ENCODE data around the gene ANKRD11.
"Not testable (repeated sequence)": the region's sequence is repeated elsewhere in the genome, so short reads cannot be mapped to it uniquely, and the experiment has no call there.

The ANKRD11 gene

DNA sequence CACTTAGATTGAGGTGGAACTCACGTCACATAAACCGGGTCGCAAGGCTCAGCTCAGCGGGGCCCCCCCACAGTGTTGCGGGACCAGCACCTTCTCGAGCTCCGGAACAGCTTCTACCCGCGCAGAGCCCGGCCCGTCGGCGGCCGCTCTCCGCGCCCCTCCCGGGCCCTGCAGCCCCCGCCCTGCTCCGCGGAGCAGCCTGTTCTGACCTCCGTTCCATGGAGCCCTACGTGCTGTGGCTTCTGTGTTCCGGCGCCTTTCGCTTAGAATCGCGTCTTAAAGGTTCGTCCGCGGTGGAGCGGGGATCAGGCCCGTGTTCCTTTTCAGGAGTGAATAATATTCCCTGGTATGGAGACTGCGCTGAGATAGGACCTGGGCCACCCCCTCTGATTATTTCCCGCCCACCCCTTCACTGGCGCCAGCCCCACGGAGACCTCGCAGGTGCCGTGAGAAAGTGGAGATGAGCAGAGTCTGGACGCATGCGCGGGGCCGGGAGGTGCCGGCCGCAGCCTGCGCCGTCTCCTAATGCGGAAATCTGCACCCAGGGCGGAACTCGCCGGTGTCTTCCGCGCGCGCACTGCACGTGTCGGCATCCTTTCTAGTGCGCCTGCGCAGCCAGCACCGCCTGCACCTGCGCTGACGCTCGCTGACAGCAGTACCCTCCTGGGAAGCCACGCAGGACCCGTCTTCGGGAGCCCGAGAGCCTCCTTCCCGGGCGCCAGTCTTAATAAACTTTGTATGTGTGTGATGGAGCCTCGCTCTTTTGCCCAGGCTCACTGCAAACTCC, 242.0 kb downstream of the ANKRD11 start:
- no peak for DNase-seq

DNA sequence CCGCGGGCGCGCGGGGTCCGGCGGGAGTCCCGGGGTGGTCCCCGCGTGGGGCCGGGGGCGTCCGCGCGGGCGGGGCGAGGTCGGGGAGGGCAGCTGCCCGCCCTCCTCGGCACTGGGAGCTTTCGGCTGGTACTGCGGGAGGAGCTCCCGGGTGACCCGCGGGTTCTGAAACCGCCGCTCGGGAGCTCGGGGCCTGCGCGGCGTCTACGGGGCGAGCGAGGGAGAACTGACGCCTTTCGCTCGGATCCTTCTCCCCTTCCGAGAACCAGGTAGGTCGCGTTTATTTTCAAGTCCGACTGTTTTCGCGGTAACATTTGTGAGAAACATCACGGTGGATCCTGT, 242.7 kb downstream of the ANKRD11 start:
- not testable (repeated sequence) for DNase-seq

DNA sequence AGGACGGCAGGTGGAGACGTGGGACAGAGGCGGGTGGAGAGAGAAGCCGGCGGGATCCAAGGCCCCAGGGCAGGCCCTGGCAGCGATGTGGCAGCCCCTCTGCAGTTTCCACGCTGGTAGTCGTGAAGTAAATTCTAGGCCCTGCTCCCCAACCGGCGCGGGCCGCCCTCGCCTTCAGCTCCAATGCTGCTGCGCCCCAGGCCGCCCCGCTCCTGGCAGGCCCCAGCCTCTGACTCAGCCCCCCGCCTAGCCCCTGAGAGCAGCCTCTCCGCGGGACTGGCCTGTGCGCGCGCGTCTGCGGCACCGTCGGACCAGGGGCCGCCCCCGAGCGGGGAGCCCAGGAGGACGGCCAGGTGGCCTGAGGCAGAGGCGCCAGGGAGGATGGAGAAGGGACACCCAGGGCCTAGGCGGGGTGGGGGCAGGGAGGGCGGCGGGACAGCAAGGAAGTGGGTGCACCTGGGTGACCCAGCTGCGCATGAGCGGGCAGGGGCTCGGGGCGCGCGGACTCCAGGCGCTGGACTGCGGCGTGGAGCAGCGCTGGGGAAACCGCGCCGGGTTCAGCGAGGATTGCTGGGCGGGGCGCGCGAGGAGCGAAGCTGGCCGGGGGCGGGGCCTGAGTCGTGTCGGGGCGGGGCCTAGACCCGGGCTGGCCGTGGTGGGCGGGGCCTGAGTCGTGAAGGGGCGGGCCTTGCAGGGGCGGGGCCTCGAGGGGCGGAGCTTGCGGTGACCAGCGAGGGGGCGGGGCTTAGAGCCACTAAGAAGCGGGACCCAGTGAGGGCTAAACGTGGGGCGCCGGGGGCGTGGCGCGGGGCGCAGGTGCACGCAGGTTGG, 243.2 kb downstream of the ANKRD11 start:
- DNase-seq = peak; percentile 95

DNA sequence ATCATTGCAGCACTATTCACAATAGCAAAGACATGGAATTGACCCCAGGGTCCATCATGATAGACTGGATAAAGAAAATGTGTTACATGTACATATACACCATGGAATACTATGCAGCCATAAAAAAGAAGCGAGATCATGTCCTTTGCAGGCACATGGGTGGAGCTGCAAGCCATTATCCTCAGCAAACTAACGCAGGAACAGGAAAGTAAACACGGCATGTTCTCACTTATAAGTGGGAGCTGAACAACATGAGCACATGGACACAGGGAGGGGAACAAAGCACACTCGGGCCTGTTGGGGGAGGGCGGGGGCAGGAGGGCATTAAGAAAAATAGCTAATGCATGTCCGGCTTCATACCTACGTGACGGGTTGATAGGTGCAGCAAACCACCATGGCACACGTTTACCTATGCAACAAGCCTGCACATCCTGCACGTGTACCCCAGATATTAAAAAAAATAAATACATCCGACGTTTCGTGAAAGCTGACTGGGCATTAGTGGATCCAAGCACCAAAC, 243.9 kb downstream of the ANKRD11 start:
- DNase-seq = no peak

DNA sequence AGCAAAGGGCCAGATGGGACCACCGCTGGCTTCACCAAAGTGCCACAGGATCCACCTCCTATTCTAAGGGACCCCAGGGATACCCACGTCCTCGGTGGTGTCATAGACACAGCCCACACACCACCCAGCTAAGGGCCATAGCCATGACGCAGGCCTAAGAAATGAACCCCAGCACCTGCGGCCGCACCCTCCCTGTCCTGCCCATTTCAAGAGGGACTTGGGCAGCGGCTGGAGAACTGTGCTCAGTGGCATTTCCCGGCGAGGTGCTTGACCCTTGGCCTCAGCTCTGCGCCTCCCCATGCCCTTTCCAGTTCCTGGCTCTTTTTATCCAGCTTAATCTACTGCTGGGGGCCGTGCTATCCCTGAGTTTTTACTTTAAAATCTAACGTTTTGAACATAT, 245.6 kb downstream of the ANKRD11 start:
- no peak for DNase-seq

DNA sequence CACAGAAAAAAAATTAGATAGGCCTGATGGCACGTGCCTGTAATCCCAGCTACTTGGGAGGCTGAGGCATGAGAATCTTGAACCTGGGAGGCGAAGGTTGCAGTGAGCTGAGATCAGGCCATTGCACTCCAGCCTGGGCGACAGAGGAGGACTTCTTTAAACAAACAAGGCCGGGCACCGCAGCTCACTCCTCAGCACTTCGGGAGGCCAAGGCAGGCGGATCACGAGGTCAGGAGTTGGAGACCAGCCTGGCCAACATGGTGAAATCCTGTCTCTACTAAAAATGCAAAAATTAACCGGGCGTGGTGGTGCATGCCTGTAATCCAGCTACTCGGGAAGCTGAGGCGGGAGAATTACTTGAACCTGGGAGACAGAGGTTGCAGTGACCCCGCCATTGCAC, 246.1 kb downstream of the ANKRD11 start:
- DNase-seq = not testable (repeated sequence)

DNA sequence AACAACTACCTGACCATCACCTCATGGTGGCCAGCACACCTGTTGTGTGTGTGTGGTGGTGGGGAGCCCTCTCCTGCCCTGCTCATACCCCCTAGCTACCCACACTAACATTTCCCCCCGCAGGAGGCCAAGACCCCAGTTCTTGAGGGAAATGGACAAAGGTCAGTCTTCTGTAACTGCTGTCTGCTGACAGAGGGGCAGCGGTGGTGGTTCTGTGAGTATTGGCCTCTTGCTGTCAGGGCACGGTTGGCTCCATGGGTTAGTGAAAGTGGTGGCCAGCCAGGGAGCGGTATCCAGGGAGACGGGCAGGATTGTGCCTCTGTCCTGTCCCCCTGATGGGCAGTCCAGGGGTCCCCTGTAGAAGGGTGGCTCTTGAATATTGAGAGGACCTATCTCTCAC, 246.7 kb downstream of the ANKRD11 start:
- DNase-seq = no peak

DNA sequence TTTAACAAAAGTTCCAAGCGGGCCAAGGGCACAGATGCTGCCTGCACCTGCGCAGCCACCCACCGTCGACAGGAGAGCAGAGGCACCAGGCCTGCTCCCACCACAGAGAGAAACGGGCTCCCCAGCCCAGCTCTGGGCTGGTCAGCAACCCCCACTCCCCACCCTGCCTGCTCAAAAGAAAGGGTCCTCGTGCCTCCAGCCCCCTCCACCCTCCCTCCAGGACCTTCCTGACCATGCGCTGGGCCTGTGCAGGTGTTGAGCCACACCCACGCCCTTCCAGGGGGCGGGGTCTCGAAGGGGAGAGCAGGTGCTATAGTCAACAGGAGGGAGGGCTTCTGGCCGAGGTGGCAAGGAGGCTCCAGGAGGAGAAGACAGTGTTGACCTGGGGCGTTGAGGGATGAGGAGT, 247.6 kb downstream of the ANKRD11 start:
- DNase-seq = no peak

DNA sequence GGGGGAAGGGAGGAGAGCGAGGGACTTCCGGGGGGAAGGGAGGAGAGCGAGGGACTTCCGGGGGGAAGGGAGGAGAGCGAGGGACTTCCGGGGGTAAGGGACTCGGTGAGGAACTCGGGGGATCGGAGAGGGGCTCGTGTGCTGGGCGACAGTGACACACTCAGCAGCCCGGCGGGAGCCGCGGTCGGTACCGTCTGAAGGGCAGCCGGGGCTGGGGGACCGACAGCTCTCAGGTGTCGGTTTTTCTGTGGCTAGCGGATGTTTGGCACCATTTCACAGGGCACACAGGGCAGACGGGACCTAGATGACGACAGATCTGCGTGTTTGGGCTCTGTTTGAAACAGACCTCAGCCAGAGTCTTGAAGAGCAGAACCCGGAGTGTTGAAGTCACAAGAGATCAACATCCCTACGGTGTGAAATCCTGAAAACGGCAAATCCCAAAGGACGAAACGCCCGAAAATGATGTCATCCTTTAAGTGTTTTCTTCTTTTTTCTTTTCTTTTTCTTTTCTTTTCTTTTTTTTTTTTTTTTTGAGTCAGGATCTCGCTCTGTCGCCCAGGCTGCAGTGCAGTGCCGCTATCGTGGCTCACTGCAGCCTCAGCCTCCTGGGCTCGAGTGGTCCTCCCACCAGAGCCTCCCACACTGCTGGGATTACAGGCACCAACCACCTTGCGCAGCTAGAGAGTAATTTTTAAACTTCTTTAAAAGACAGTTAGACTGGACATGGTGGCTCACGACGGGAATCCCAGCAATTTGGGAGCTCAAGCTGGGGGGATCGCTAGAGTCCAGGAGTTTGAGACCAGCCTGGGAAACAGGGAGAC, 249.0 kb downstream of the ANKRD11 start:
- peak; percentile 80 for DNase-seq

DNA sequence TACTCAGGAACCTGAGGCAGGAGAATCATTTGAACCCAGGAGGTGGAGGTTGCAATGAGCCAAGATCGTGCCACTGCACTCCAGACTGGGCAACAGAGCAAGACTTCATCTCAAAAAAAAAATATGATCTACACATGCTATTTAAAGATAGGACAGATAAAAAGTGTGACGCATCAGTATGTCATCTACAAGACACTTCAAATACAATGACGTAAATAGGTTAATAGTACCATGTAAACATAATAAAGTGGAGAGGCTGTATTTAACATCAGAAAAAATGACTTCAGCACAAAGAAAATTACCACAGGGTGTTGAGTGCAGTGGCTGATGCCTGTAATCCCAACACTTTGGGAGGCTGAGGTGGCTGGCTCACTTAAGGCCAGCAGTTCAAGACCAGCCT, 252.6 kb downstream of the ANKRD11 start:
- DNase-seq = no peak

DNA sequence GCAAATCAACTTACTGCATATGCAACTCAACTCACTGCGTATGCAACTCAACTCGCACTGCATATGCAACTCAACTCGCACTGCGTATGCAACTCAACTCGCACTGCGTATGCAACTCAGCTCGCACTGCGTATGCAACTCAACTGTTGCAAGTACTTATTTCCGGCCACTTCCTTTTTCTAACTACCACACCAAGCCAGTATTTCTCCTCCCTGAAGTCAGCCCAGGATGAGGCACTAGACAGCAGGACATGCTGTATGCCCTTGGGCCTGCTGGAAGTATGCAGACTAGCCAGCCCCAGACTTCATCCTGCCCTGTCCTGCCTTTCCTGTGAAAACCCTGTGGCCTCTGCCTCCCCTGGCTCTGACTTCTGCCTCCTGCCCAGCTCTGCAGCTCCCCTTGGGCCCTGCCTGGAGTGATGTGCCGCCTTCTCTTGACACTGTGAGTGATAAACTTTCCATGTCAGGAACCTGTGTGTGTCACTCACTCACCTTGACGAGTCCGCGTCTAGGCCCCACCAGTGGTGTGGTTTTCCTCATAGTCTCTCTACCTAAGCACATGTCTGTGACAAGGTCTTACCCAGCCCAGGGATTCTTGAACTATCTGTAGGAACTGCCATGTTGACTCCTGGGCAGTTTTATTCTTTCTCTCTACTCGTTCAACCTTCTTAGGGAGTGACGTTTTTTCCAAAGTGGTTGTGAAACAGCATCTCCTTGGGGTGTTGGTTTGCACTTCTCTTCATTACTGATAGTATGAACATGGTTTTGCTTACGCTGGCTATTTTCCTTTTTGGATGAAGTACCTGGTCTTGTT, 256.5 kb downstream of the ANKRD11 start:
- no peak for DNase-seq

DNA sequence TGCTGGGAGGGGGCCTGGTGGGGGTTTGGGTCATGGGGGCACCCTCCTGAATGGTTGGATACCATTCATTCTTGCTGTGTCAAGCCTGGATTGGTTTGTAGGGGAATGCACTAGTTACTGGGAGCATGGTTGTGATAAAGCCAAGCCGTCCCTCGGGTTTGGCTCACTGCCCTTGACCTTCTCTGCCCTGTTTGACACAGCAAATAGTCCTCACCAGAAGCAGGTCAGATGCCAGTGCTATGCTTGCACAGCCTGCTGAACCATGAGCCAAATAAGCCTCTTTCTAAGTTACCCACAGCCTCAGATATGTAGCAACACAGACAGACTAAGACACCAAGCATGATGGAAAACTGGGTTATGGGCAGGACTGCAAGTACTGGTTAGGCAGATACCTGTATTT, 258.3 kb downstream of the ANKRD11 start:
- no peak for DNase-seq

DNA sequence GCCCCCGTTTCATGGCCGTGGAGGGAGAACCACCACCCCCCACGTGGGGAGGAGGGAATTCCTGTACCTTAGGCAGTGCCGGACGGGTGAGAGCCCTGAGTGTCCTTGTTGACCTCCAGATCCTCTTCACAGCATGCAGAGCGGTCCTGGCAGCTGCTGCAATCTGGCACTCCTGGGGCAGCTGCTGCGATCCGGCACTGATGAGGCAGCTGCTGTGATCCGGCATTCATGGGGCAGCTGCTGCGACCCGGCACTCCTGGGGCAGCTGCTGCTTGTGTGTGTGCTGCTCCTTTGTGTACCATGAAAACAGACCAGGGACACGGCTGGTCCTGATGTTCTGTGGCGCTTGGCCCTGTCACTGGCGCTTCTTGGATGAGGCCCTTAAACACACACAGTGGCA, 260.1 kb downstream of the ANKRD11 start:
- no peak for DNase-seq

DNA sequence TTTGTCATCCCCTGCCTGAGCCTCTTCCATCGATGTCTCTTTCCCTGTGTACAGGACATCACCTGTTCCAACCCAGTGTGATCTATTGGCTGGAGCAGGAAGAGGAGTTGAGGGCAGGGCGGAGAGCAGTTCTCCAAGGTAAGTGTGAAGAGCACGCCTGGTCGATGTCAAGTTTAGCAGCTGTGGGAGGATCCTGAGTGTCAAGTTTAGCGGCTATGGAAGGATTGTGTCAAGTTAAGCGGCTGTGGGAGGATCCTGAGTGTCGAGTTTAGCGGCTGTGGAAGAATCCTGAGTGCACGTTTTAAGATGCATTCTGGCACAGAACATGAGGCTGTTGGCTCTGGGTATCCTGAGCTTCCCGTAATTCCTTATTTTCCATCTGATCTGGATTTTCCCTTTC, 265.7 kb downstream of the ANKRD11 start:
- DNase-seq = no peak

DNA sequence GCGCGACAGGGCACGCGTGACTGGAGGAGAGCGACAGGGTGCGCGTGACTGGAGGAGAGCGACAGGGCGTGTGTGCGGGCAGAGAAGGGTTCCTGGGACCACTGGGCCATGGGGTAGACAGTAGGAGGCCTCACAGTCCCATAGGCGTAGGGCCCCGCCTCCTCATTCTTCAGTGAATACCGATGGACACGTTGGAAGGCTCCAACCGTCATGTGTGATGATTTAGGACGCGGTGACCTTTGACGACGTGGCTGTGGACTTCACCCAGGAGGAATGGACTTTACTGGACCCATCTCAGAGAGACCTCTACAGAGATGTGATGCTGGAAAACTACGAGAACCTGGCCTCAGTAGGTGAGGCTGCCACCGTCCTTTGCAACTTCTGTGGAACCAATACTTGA, 267.4 kb downstream of the ANKRD11 start:
- DNase-seq = no peak

DNA sequence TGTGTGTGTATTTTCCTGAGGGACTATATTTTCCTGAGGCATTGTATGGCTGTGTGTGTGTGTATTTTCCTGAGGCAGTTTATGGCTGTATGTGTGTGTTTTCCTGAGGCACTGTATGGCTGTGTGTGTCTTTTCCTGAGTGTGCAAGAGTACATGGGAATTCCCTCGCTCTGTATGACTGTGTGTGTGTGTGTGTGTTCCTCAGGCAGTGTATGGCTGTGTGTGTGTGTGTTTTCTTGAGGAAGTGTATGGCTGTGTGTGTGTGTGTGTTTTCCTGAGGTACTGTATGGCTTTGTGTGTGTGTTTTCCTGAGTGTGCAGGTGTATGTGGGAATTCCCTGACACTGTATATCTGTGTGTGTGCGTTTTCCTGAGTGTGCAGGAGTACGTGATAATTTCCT, 268.8 kb downstream of the ANKRD11 start:
- DNase-seq = no peak

DNA sequence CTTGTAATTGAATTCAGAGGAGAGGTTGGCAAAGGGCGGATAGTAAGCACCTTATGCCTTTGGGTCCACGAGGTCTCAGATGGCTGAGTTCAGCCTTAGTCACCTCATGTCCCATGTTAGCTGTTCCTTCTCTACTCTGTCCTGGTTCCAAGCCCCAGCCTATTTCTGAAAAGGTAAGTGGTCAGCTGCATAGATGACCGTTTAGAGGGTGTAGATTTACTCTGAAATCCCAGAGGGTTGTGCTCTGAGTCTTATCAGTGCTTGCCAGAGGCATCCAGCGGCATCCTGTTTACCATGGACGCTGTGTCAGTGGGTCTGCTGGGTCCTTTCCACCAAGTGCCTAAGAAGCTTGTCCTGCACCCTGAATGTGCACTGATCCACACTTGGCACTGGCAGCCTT, 271.0 kb downstream of the ANKRD11 start:
- DNase-seq = no peak

Measured in stimulated activated CD4-positive, alpha-beta T cell treated with anti-CD3 and anti-CD28 coated beads, Interleukin-15, amount 100 ng/mL, for 24 hours (primary cell).